ENCODE results near the gene ACTA1. TPM values are rescaled to one million over a fixed set of nuclear protein-coding genes. Genes with fewer than 3 reads are reported as not detected.
A peak's percentile ranks its signal among the peaks of the same experiment; 100 is the strongest.
"Not testable (repeated sequence)": the region's sequence is repeated elsewhere in the genome, so short reads cannot be mapped to it uniquely, and the experiment has no call there.

ACTA1 gene
- polyA plus RNA-seq, 12 donors: 3,117 to 18,980 (median 8,257) TPM

- DNase-seq: no peak
Measured at GRCh38 chr1:229448354-229448753, 14.5 kb upstream of the ACTA1 start.

- DNase-seq: no peak
Measured at GRCh38 chr1:229447809-229448252, 13.9 kb upstream of the ACTA1 start.

GRCh38 chr1:229445828-229446227 is 11.9 kb upstream of the ACTA1 start:
- no peak for DNase-seq

- DNase-seq: no peak
Measured at GRCh38 chr1:229440851-229441537, 7.1 kb upstream of the ACTA1 start.

GRCh38 chr1:229438021-229438420 is 4.1 kb upstream of the ACTA1 start:
- DNase-seq: no peak

- no peak for DNase-seq
Measured at GRCh38 chr1:229437443-229437842, 3.5 kb upstream of the ACTA1 start.

GRCh38 chr1:229436201-229436600 is 2.3 kb upstream of the ACTA1 start:
- no peak for DNase-seq

GRCh38 chr1:229434641-229435051 is 752 bp upstream of the ACTA1 start:
- no peak for DNase-seq

GRCh38 chr1:229433364-229434004 is 410 bp downstream of the ACTA1 start:
- no peak for DNase-seq

GRCh38 chr1:229432905-229433304 is 989 bp downstream of the ACTA1 start:
- no peak for DNase-seq

- DNase-seq: no peak
Measured at GRCh38 chr1:229432116-229432461, 1.8 kb downstream of the ACTA1 start.

- no peak for DNase-seq
Measured at GRCh38 chr1:229431284-229432115, 2.4 kb downstream of the ACTA1 start.

GRCh38 chr1:229430761-229431283 is 3.1 kb downstream of the ACTA1 start:
- peak; percentile 64 for DNase-seq

- DNase-seq: no peak
Measured at GRCh38 chr1:229428256-229428655, 5.6 kb downstream of the ACTA1 start.

GRCh38 chr1:229427572-229427971 is 6.3 kb downstream of the ACTA1 start:
- DNase-seq: no peak

GRCh38 chr1:229425564-229426159 is 8.2 kb downstream of the ACTA1 start:
- no peak for DNase-seq

- DNase-seq: no peak
Measured at GRCh38 chr1:229420765-229421164, 13.1 kb downstream of the ACTA1 start.

- DNase-seq: no peak
Measured at GRCh38 chr1:229420224-229420623, 13.7 kb downstream of the ACTA1 start.

- DNase-seq: not testable (repeated sequence)
Measured at GRCh38 chr1:229418586-229418985, 15.3 kb downstream of the ACTA1 start.

- not testable (repeated sequence) for DNase-seq
Measured at GRCh38 chr1:229412810-229413209, 21.1 kb downstream of the ACTA1 start.

- no peak for DNase-seq
Measured at GRCh38 chr1:229412056-229412455, 21.8 kb downstream of the ACTA1 start.

- no peak for DNase-seq
Measured at GRCh38 chr1:229411434-229412055, 22.3 kb downstream of the ACTA1 start.
